ENCODE measurements around the gene C16orf89.
A peak's percentile ranks its signal among the peaks of the same experiment; 100 is the strongest.

The C16orf89 gene

DNA sequence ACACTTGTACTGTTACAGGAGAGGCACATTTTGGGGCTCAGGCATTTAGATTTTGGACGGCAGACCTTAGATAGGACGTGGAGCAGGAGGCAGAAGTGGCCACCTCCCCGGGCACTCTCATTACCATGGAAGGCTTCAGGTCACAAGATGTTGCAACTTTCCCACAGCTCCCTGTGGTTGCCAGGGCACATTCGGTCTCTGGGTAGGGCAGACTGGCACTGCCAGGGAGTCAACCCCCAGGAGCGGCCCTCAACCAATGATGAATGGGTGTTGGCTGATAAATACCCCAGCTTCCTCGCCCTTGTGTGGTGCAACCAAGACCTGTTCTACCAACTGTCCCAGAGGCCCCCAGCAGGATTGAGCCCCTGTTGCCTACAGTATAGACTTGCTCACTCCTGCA lies 43.2 kb downstream of the C16orf89 start:
- no peak for ATAC-seq (replicated peaks)
- peaks cover 3 to 6% of the 10 kb centered on the region in 2 donors for H3K27me3 Mint-ChIP-seq
- H3K9me3 Mint-ChIP-seq = peaks cover 0 to 2% of the 10 kb centered on the region in 2 donors
- DNase-seq = no peak
- H3K4me3 Mint-ChIP-seq = no peak overlapping the region
- no peak overlapping the region for H3K27ac Mint-ChIP-seq
- peaks cover 1 to 16% of the 10 kb centered on the region in 2 donors for H3K36me3 Mint-ChIP-seq
- no peaks in the 10 kb centered on the region for H3K4me1 Mint-ChIP-seq

DNA sequence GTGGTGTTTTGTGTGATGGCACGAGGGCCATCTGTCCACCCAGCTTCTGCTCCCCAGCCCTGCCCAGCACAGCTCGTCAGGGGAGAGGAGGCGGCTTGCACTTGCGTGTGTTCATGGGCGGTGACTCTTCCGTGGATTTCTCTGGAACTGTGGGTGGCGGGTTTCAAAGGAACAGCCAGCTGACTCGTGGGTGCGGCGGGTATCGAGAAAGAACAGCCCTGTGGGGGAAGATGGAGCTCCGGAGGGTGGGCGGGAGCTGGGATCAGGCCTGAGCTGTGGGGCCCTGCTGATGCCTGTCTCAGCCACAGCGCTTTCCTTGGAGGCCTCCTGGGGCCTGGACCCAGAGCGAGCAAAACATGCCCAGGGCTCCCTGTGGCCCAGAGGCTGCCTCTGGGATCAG lies 45.2 kb downstream of the C16orf89 start:
- Mint-ChIP-seq H3K4me1 (no peaks in the 10 kb centered on the region), H3K36me3 (peaks cover 0 to 7% of the 10 kb centered on the region in 2 donors), H3K27me3 (peaks cover 3 to 6% of the 10 kb centered on the region in 2 donors), H3K4me3 (no peak overlapping the region), H3K9me3 (peaks cover 0 to 2% of the 10 kb centered on the region in 2 donors), H3K27ac (peak overlapping the region; percentile 27)
- no peak for DNase-seq
- ATAC-seq (replicated peaks) = no peak

DNA sequence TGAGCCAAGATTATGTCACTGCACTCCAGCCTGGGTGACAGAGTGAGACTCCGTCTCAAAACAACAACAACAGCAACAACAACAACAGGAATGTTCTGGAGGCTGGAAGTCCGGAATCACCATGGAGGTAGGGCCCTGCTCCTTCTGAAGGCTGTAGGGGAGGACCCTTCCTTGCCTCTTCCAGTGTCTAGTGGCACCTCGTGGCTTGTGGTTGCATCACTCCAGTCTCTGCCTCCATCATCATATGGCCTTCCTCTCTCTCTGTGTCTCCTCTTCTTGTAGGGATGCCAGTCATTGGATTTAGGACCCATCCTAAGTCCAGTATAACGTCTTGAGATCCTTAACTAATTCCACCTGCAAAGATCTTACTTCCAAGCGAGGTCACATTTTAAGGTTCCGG lies 46.0 kb downstream of the C16orf89 start:
- peaks cover 3 to 6% of the 10 kb centered on the region in 2 donors for H3K27me3 Mint-ChIP-seq
- H3K4me3 Mint-ChIP-seq = no peak overlapping the region
- peaks cover 0 to 4% of the 10 kb centered on the region in 2 donors for H3K9me3 Mint-ChIP-seq
- H3K36me3 Mint-ChIP-seq = peaks cover 0 to 5% of the 10 kb centered on the region in 2 donors
- no peak for DNase-seq
- no peak overlapping the region for H3K27ac Mint-ChIP-seq
- no peak for ATAC-seq (replicated peaks)
- H3K4me1 Mint-ChIP-seq = no peaks in the 10 kb centered on the region

DNA sequence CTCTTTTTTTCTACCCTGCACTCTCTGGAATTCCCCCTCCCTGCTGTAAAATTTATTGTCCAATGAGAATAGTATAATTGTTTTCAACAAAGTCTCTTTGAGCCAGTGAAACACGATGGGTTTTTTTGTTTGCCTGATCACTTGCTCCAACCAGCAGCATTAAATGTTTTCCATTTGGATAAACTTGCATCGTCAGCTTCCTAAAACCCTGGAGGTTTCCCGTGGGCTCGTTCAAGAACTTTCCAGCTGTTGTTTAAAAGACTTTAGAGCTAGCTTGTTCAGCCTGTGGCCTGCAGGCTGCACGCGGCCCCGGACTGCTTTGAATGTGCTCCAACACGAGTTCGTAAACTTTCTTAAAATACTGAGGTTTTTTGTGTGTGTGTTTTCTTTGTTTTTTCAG lies 47.0 kb downstream of the C16orf89 start:
- no peak for DNase-seq
- Mint-ChIP-seq H3K27me3 (peaks cover 3 to 6% of the 10 kb centered on the region in 2 donors), H3K27ac (no peak overlapping the region), H3K9me3 (peaks cover 0 to 4% of the 10 kb centered on the region in 2 donors), H3K4me3 (no peak overlapping the region), H3K4me1 (no peaks in the 10 kb centered on the region), H3K36me3 (no peaks in the 10 kb centered on the region)
- ATAC-seq (replicated peaks) = no peak

DNA sequence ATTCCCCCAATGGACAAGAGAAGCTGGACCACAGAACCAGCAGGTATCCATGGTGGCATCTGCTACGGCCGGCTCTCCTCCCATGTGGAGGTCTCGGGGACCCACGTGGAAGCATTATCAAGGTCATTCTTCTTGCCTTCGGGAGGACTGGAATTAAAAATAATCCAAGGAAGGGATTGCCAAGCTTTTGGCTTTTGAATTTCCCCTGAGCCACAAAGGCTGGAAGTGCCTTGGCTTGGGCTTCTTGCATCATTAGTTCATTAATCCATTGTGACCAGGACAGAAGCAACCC lies 48.1 kb downstream of the C16orf89 start:
- ATAC-seq (replicated peaks) = no peak
- H3K9me3 Mint-ChIP-seq = peaks cover 0 to 4% of the 10 kb centered on the region in 2 donors
- no peak overlapping the region for H3K27ac Mint-ChIP-seq
- H3K4me1 Mint-ChIP-seq = no peaks in the 10 kb centered on the region
- peaks cover 3 to 6% of the 10 kb centered on the region in 2 donors for H3K27me3 Mint-ChIP-seq
- no peak overlapping the region for H3K4me3 Mint-ChIP-seq
- H3K36me3 Mint-ChIP-seq = no peaks in the 10 kb centered on the region
- DNase-seq = no peak

DNA sequence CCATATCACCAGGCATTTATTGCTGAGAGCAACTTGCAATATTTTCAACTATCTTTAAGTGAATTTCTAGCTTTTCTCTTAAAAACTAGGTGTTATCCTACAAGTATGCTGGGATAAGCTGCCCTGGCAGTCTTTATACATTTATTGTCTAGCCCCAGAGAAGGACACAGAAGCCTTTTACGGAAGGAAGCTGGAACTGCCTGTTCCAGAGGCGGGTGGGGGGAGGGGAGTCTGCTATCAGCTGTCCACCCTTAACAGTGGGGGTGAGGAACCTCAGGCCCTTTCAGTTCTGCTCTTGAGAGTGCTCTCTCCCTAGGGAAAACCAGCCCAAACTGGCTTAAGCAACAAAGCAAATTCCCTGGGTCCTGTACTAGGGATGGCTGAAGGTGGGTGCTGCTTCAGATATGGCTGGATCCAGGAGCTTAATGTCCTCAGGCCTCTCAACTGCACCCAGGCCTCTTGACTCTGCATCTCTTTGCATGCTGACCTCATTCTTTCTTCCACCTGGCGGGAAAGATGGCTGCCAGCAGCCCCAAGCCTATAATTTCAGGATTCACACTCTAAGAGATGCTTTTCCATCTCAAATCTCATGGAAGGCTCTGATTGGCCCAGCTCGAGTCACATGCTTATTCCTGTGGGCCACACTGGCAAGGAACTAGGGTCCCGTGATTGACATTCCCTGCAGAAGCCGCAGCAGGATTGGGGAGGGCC lies 48.6 kb downstream of the C16orf89 start:
- no peak for DNase-seq
- H3K27me3 Mint-ChIP-seq = peaks cover 3 to 6% of the 10 kb centered on the region in 2 donors
- peaks cover 0 to 4% of the 10 kb centered on the region in 2 donors for H3K9me3 Mint-ChIP-seq
- no peak overlapping the region for H3K27ac Mint-ChIP-seq
- H3K4me1 Mint-ChIP-seq = no peaks in the 10 kb centered on the region
- ATAC-seq (replicated peaks) = no peak
- H3K36me3 Mint-ChIP-seq = no peaks in the 10 kb centered on the region
- H3K4me3 Mint-ChIP-seq = no peak overlapping the region

DNA sequence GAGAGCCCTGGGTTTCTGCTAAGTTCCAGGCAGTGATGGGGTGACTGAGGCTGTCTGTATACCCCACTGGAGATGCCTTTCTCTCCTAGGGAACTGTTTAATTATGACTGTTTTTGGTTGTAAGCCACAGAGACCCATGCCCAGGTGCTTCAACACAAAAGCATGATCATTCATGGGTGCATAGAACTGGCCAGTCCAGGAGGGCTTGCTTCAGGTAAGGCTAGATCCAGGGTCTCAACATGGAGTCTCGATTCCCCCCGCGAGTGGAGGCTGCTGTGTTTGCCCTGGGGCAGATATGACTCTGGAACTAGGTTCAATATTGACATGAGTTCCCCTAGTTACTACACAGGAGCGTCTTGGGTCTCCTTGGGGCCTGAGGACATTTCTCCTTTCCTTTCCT lies 49.9 kb downstream of the C16orf89 start:
- no peak overlapping the region for H3K4me3 Mint-ChIP-seq
- no peaks in the 10 kb centered on the region for H3K36me3 Mint-ChIP-seq
- peaks cover 0 to 2% of the 10 kb centered on the region in 2 donors for H3K9me3 Mint-ChIP-seq
- H3K27ac Mint-ChIP-seq = no peak overlapping the region
- DNase-seq = no peak
- H3K4me1 Mint-ChIP-seq = no peaks in the 10 kb centered on the region
- H3K27me3 Mint-ChIP-seq = peaks cover 3 to 11% of the 10 kb centered on the region in 2 donors
- no peak for ATAC-seq (replicated peaks)

- H3K36me3 Mint-ChIP-seq = no peaks in the 10 kb centered on the region
- H3K27ac Mint-ChIP-seq = no peak overlapping the region
- peaks cover 6 to 17% of the 10 kb centered on the region in 2 donors for H3K27me3 Mint-ChIP-seq
- ATAC-seq (replicated peaks) = no peak
- no peaks in the 10 kb centered on the region for H3K4me1 Mint-ChIP-seq
- H3K9me3 Mint-ChIP-seq = peaks cover 0 to 2% of the 10 kb centered on the region in 2 donors
- H3K4me3 Mint-ChIP-seq = no peak overlapping the region
- DNase-seq = no peak
Measured at GRCh38 chr16:5015351-5015750, 50.4 kb downstream of the C16orf89 start.

DNA sequence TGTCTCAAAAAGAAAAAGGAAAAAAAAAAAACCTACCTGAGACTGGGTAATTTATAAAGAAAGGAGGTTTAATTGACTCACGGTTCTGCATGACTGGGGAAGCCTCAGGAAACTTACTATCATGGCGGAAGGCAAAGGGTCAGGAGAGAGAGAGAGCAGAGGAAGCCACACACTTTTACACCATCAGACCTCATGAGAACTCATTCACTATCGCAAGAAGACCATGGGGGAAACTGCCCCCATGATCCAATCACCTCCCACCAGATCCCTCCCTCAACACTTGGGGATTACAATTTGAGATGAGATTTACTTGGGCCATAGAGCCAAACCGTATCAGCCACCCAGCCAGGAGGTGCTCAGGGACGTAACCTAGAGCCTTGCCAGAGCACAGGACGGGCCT lies 52.9 kb downstream of the C16orf89 start:
- Mint-ChIP-seq H3K4me1 (no peaks in the 10 kb centered on the region), H3K27ac (no peak overlapping the region), H3K27me3 (peaks cover 16 to 26% of the 10 kb centered on the region in 2 donors), H3K36me3 (no peaks in the 10 kb centered on the region), H3K9me3 (peaks cover 0 to 2% of the 10 kb centered on the region in 2 donors), H3K4me3 (no peak overlapping the region)
- no peak for ATAC-seq (replicated peaks)
- DNase-seq = no peak

DNA sequence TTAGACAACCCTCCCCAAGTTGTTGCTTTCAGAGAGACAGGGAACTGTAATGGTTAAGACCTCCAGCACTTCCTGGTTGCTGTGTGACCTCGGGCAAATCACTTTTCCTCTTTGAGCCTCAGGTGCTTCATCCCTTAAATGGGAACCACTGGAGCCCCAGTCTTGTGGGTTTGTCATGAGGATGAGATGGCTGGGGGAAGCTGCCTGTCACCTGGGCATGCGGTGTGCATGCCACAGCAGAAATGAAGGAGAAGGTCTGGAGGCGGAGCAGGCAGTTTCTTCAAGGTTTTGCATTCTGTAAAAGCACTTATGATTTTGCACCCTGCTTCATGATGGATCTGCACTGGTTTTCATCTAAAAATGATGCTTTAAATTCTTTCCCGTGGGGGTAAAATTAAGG lies 54.1 kb downstream of the C16orf89 start:
- DNase-seq (no peak), ATAC-seq (replicated peaks) (no peak)
- Mint-ChIP-seq H3K27ac (no peak overlapping the region), H3K4me1 (no peaks in the 10 kb centered on the region), H3K27me3 (peaks cover 16 to 26% of the 10 kb centered on the region in 2 donors), H3K36me3 (no peaks in the 10 kb centered on the region), H3K4me3 (no peak overlapping the region), H3K9me3 (peaks cover 0 to 2% of the 10 kb centered on the region in 2 donors)

GRCh38 chr16:5010576-5011329 lies 55.0 kb downstream of the C16orf89 start:
- H3K27ac Mint-ChIP-seq = no peak overlapping the region
- peaks cover 0 to 2% of the 10 kb centered on the region in 2 donors for H3K9me3 Mint-ChIP-seq
- H3K27me3 Mint-ChIP-seq = peaks cover 16 to 31% of the 10 kb centered on the region in 2 donors
- no peak overlapping the region for H3K4me3 Mint-ChIP-seq
- no peak for DNase-seq
- ATAC-seq (replicated peaks) = peak in 1 of 2 donors; percentile 14
- no peaks in the 10 kb centered on the region for H3K36me3 Mint-ChIP-seq
- H3K4me1 Mint-ChIP-seq = no peaks in the 10 kb centered on the region

GRCh38 chr16:5008311-5008731 lies 57.4 kb downstream of the C16orf89 start:
- ATAC-seq (replicated peaks) (no peak), DNase-seq (no peak)
- H3K4me1 Mint-ChIP-seq = no peaks in the 10 kb centered on the region
- no peak overlapping the region for H3K27ac Mint-ChIP-seq
- H3K27me3 Mint-ChIP-seq = peaks cover 25 to 41% of the 10 kb centered on the region in 2 donors
- H3K4me3 Mint-ChIP-seq = no peak overlapping the region
- H3K36me3 Mint-ChIP-seq = no peaks in the 10 kb centered on the region
- no peaks in the 10 kb centered on the region for H3K9me3 Mint-ChIP-seq

- no peak for ATAC-seq (replicated peaks)
- no peak for DNase-seq
Measured at GRCh38 chr16:5007256-5007655, 58.5 kb downstream of the C16orf89 start.

DNA sequence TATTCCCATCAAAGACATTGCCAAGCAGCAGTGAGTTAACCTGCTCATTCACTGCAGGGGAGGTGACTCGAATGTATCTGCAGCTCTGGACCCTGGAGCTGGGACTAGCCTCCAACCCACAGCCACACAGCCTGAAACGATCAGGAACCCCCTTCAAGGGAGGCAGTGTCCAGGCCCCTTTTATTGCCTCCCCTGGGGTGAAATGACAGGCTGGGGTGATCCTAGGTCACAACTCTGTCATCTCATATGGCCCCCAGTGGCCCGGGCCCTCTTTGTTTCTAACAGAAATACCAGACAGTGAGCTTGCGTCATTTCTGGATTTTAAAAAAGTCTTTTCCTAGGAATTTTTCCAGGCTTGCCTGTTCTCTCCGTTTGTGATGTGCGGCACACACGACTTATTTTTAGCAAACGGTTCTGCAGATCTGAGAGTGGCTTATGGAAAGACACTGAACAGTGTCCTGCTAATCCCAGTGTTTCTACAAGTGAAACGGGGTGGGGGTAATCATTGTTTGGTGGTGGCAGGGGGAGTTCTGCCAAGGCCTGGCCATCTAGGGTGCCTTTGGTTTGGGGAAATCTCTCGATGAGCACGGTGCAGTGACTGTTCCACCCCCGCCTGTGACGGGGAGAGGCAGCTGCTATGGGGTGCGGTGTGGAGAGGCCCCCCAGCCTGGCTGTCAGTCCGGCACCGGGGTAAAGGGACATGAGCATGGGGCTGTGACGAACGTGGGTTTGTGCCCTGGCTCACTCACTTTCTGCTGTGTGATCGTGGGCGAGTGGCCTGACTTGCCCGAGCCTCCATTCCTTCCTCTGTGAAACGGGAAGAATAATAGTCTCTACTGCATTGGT lies 59.2 kb downstream of the C16orf89 start:
- no peak for DNase-seq
- no peak for ATAC-seq (replicated peaks)
- peaks cover 27 to 36% of the 10 kb centered on the region in 2 donors for H3K27me3 Mint-ChIP-seq
- H3K27ac Mint-ChIP-seq = no peak overlapping the region
- H3K4me1 Mint-ChIP-seq = no peaks in the 10 kb centered on the region
- H3K36me3 Mint-ChIP-seq = no peaks in the 10 kb centered on the region
- H3K4me3 Mint-ChIP-seq = no peak overlapping the region
- no peaks in the 10 kb centered on the region for H3K9me3 Mint-ChIP-seq

More at GRCh38 chr16:5007256-5007655, 58.5 kb downstream of the C16orf89 start:
- H3K36me3 Mint-ChIP-seq = no peaks in the 10 kb centered on the region
- no peak overlapping the region for H3K27ac Mint-ChIP-seq
- H3K4me3 Mint-ChIP-seq = no peak overlapping the region
- H3K4me1 Mint-ChIP-seq = no peaks in the 10 kb centered on the region
- no peaks in the 10 kb centered on the region for H3K9me3 Mint-ChIP-seq
- H3K27me3 Mint-ChIP-seq = peaks cover 25 to 40% of the 10 kb centered on the region in 2 donors
